ENCODE data around the gene USP17L28.
"Not testable (repeated sequence)": the region's sequence is repeated elsewhere in the genome, so short reads cannot be mapped to it uniquely, and the experiment has no call there.

The USP17L28 gene

GRCh38 chr4:9348593-9348992 lies at the start of gene USP17L28:
Gene USP17L28, plus strand, starts transcription at chr4:9348893. Its CDS starts 0 bp downstream, at chr4:9348893.
- not testable (repeated sequence) for DNase-seq

- DNase-seq = not testable (repeated sequence)
Observed at GRCh38 chr4:9324191-9324590, 24.5 kb upstream of the USP17L28 start.

- not testable (repeated sequence) for DNase-seq
Observed at GRCh38 chr4:9324865-9325264, 23.8 kb upstream of the USP17L28 start, which contains the start of gene USP17L24. Gene USP17L24, plus strand, starts transcription at chr4:9325165. Its CDS starts 0 bp downstream, at chr4:9325165.

- DNase-seq = not testable (repeated sequence)
Observed at GRCh38 chr4:9329611-9330010, 19.1 kb upstream of the USP17L28 start, which contains the start of gene USP17L25. Gene USP17L25, plus strand, starts transcription at chr4:9329911. Its CDS starts 0 bp downstream, at chr4:9329911.

- DNase-seq = not testable (repeated sequence)
Observed at GRCh38 chr4:9334358-9334757, 14.3 kb upstream of the USP17L28 start, which contains the start of gene USP17L26. Gene USP17L26, plus strand, starts transcription at chr4:9334658. Its CDS starts 0 bp downstream, at chr4:9334658.

- DNase-seq = not testable (repeated sequence)
Observed at GRCh38 chr4:9339103-9339502, 9.6 kb upstream of the USP17L28 start, which contains the start of gene USP17L5. Gene USP17L5, plus strand, starts transcription at chr4:9339403. Its CDS starts 0 bp downstream, at chr4:9339403.

- not testable (repeated sequence) for DNase-seq
Observed at GRCh38 chr4:9343848-9344247, 4.8 kb upstream of the USP17L28 start, which contains the start of gene USP17L27. Gene USP17L27, plus strand, starts transcription at chr4:9344148. Its CDS starts 0 bp downstream, at chr4:9344148.

- not testable (repeated sequence) for DNase-seq
Observed at GRCh38 chr4:9350866-9351265, 2.2 kb downstream of the USP17L28 start.

GRCh38 chr4:9353338-9353737 lies 4.6 kb downstream of the USP17L28 start, which contains the start of gene USP17L29:
Gene USP17L29, plus strand, starts transcription at chr4:9353638. Its CDS starts 0 bp downstream, at chr4:9353638.
- not testable (repeated sequence) for DNase-seq

- not testable (repeated sequence) for DNase-seq
Observed at GRCh38 chr4:9362829-9363228, 14.1 kb downstream of the USP17L28 start, which contains the start of gene USP17L30. Gene USP17L30, plus strand, starts transcription at chr4:9363129. Its CDS starts 0 bp downstream, at chr4:9363129.

- not testable (repeated sequence) for DNase-seq
Observed at GRCh38 chr4:9379881-9380280, 31.2 kb downstream of the USP17L28 start.

- DNase-seq = peak; percentile 67
Observed at GRCh38 chr4:9381012-9381534, 32.4 kb downstream of the USP17L28 start.

- no peak for DNase-seq
Observed at GRCh38 chr4:9384126-9384525, 35.4 kb downstream of the USP17L28 start.

- DNase-seq = not testable (repeated sequence)
Observed at GRCh38 chr4:9389001-9389400, 40.3 kb downstream of the USP17L28 start.

Data from activated naive CD4-positive, alpha-beta T cell treated with anti-CD3 and anti-CD28 coated beads, Interleukin-2, amount 50 U/mL, for 16 hours (primary cell).